Stimulated activated CD8-positive, alpha-beta memory T cell treated with anti-CD3 and anti-CD28 coated beads, Interleukin-4, amount 100 ng/mL, for 1 hour (primary cell): Measurements from ENCODE around the gene AMDHD2.
A peak's percentile ranks its signal among the peaks of the same experiment; 100 is the strongest.
"Not testable (repeated sequence)": the region's sequence is repeated elsewhere in the genome, so short reads cannot be mapped to it uniquely, and the experiment has no call there.

Source experiments
- DNase-seq, 2 donors: peaks; one replicate each; pipeline ENCODE4 v3.0.0-alpha.2; 2020; ENCODE audit warnings: low read depth in 2 of 2, low spot score in 1 of 2

AMDHD2 gene

GRCh38 chr16:2520097-2520783 is at the start of gene AMDHD2:
Gene AMDHD2 (plus strand): TSS chr16:2520371. CDS start chr16:2520459, 88 bp downstream.
- peak; percentile 71 to 77 for DNase-seq

DNA sequence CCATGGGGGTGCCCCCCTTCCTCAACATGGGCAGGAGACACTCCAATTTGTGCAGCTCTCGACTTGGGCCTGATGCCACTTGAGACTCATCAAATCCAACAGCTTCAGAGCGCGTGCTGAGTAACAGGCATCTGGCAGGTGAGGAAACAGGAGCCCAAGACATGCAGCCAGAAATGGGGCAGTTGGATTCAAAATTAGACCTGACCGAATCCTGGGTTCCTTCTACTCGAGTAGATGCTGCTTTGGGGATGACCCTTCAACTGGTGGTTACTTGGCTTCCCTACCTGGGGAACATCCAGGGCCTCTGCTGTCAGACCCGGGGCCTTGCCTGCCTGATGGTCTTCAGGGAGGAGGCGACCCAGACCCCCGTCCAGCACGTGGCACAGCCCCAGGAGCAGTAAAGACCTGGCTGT is 49.6 kb upstream of the AMDHD2 start:
- no peak for DNase-seq

DNA sequence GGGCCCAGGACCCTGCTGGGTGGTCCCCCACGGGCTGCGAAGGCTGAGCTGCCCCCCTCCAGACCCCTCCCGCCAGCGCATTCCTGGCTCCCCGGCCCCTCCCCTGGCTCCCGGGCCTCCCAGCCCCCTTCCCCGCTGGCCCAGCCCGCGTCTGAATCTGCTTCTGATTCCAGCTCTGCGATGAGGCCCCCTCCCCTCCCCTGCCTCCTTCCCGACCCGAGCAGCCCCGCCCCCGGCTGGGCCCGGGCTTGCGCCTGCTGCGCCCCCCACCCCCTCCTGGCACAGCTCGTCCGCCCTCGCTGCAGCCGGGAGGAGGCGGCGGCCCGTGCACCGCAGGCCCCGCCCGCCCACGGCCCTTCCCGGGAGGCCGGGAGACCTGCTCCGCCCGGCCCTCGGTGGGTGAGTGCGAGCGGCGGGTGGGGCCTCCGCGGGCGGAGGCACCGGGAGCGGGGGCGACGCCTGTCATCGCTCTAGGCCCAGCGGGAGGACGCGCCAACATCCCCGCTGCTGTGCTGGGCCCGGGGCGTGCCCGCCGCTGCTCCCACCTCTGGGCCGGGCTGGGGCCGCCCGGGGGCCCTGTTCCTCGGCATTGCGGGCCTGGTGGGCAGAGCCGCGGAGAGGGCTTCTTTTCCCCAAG is 49.0 kb upstream of the AMDHD2 start, which contains the start of gene NTN3:
Gene NTN3, plus strand, starts transcription at position 282 of the 637 bp plus-strand sequence. CDS start 405 bp downstream, outside the sequence.
- DNase-seq: no peak

DNA sequence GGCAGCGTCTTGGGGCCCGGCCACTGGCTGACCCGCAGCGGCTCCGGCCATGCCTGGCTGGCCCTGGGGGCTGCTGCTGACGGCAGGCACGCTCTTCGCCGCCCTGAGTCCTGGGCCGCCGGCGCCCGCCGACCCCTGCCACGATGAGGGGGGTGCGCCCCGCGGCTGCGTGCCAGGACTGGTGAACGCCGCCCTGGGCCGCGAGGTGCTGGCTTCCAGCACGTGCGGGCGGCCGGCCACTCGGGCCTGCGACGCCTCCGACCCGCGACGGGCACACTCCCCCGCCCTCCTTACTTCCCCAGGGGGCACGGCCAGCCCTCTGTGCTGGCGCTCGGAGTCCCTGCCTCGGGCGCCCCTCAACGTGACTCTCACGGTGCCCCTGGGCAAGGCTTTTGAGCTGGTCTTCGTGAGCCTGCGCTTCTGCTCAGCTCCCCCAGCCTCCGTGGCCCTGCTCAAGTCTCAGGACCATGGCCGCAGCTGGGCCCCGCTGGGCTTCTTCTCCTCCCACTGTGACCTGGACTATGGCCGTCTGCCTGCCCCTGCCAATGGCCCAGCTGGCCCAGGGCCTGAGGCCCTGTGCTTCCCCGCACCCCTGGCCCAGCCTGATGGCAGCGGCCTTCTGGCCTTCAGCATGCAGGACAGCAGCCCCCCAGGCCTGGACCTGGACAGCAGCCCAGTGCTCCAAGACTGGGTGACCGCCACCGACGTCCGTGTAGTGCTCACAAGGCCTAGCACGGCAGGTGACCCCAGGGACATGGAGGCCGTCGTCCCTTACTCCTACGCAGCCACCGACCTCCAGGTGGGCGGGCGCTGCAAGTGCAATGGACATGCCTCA is 48.3 kb upstream of the AMDHD2 start:
- DNase-seq: no peak

GRCh38 chr16:2472488-2472864 is 47.7 kb upstream of the AMDHD2 start:
- DNase-seq: no peak

DNA sequence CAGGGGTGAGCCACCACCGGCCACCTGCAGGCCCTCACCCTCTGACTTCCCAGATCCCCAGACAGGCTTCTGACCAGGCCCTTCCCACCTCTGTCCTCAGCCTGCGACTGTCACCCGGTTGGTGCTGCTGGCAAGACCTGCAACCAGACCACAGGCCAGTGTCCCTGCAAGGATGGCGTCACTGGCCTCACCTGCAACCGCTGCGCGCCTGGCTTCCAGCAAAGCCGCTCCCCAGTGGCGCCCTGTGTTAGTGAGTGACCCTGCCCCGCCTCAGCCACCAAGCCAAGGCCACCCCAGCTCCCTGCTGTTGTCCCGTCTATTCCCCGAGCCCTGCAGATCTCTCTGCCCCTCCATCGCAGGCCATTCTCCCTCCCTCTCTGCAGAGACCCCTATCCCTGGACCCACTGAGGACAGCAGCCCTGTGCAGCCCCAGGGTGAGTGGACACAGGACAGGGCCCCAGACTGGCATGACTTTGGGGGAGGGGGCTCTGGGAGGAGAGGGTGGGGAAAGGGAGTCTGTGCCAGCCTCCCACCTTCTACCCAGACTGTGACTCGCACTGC is 47.2 kb upstream of the AMDHD2 start:
- DNase-seq: no peak

DNA sequence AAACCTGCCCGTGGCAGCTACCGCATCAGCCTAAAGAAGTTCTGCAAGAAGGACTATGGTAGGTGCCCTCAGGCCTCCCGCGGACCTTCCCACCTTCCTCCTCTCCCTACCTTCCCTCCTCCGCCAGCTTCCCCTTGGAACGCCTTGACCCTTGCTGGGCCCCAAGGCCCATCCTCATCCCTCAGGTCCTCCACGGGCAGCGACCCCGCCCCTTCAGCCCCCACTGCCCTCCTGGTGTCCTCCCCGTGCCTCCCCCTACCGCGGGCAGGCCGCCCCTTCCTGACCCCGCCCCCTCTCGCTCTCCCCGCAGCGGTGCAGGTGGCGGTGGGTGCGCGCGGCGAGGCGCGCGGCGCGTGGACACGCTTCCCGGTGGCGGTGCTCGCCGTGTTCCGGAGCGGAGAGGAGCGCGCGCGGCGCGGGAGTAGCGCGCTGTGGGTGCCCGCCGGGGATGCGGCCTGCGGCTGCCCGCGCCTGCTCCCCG is 46.7 kb upstream of the AMDHD2 start:
- no peak for DNase-seq

DNA sequence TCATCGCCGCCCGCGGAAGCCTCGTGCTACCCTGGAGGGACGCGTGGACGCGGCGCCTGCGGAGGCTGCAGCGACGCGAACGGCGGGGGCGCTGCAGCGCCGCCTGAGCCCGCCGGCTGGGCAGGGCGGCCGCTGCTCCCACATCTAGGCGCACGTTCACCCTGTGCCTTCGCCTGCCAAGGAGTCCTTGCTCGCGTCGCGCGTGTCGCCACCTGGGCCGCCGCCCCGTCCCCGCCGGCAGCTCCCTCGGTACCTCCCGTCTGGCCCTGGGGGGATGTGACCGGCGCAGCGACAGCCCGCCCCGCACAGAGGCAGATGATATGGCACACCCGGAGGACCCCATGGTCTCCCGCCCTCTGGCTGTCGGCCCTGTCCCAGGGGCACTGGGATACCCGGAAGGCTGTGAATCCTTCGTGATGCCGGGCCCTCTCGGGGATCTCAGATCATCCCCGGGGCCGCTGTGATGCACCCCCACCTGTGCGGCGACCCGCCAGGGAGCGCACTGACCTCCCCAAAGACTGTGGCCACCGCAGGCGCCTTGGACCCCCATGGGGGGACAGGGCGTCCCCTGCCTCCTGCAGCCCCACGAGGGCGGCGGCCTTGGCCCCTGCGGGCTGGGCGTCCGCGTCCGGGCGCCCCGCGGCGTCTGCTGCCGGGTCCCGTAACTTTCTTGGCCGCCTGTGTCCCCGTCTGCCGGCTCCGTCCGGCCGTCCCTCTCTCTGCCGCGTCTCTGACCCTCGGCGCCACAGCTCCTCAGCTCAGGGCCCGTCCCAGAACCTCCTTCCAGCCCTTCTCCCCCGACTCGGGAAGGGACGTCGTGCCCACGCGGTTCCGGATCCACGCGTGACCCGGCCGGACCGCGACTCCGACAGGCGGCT is 45.9 kb upstream of the AMDHD2 start:
- DNase-seq: peak in 1 of 2 donors; percentile 36

- peak; percentile 47 to 74 for DNase-seq
These were observed 45.2 kb upstream of the AMDHD2 start, which contains the start of gene TBC1D24 for GRCh38 chr16:2474877-2475412. Gene TBC1D24 (plus strand): TSS chr16:2475127. CDS start chr16:2496149, 21,022 bp downstream.

DNA sequence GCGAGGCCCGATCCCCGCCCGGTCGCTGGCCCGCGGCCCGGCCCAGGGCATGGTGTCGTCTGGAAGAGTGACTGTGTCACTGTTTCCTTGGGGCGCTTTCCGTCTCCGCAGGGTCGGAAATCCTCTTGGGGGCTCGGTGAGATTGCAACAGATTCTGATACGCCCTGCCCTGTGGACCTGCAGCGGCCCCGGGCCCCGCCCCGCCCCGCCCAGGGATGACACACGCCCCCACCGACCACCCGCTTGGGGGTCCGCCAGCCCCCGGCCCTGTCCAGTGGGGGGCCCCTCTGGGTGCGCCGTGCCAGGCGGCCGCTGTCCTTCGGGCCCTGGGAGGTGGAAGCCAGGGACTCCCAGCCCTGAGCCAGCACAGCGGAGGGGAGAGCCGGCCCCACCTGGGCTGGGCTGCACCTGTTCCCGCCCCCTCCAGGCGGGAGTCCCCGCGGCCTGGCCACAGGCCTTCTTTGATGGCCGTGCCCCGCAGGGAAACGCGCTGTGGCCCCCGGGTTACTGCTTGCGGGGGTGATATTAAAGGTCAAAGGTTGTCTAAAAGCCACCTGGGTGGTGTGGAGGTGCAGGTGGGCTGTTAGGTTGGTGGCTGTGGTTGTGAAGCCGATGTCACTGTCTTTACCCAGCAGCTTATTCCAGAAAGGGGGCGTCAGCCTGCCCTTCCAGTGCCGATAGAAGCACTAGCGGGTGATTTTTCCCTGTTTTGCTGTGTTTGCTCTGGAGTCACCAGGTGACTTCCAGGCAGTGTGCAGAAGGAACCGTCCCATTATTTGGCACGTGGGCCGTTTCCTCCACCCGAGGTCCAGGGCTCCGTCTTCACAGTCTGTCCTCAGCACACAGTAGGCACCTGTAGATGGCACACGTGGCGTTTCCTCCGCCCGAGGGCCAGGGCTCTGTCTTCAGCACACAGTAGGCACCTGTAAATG is 44.5 kb upstream of the AMDHD2 start:
- DNase-seq: no peak

- no peak for DNase-seq
These were observed 43.8 kb upstream of the AMDHD2 start for GRCh38 chr16:2476345-2476720.

DNA sequence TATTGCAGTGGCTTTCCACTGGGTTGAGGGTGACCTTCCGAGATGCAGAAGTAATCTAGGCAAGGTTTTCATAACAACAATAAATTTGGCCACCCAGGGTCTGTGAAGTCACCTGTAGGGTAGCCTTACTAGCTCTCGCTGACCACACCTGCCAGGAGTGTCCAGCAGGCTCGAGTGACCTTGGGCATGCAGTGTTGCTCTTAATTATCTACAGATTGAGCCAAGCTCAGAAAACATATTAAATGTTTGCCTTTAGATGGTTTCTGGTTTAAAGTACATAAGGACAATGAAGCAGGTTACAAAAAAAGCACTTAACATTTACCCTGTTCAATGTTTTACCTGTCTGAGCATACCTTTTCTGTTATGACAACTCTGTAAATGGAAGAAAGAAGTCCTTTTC is 43.4 kb upstream of the AMDHD2 start:
- DNase-seq: no peak

- DNase-seq: no peak
These were observed 42.8 kb upstream of the AMDHD2 start for GRCh38 chr16:2477327-2477726.

DNA sequence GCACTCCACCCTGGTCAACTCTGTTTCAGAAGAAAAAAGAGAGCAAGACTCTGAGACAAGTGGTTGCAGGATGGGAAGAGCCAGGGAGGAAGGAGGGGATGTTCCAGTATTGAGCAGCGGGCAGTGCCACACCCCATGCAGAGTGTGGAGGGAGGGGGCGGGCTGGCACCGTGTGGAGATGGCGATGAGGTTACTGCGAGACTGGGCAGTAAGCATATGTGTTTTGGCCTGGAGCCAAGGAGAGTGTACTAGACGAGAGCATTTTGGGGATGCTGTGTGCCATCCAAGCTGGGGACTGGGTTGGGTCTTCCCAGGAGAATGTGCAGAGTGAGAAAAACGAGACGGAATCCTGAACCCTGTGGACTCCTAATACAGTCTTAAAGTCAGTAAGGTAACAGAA is 41.9 kb upstream of the AMDHD2 start:
- no peak for DNase-seq

DNA sequence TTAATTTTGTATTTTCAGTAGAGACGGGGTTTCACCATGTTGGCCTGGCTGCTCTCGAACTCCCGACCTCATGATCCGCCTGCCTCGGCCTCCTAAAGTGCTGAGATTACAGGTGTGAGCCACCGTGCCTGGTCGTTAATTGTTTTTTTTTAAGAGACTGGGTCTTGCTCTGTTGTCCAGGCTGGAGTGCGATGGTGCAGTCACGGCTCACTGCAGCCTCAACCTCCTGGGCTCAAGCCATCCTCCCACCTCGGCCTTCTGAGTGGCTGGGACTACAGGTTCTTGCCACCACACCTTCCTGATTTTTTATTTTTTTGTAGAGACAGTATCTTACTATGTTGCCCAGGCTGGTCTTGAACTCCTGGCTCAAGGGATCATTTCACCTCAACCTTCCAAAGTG is 40.2 kb upstream of the AMDHD2 start:
- not testable (repeated sequence) for DNase-seq

- no peak for DNase-seq
These were observed 39.2 kb upstream of the AMDHD2 start for GRCh38 chr16:2480948-2481347.

DNA sequence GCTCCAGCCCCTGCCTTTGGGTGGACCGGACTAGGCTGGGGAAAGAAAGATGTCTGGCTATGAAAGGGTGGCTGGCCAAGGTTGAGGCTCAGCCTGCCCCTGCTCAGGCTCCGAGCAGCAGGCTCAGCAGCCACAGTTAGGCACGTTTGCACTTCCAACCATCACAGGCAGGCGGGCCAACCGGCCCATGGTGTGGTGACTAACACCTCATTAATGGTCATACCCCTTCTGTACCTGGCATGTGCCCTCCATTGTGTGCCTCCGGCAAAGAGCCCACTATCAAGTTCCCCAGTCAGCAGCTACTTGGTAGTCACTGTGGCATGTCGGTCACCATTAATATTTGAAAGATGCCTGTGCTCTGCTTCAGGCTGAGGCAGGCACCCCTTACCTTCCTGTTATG is 38.5 kb upstream of the AMDHD2 start:
- no peak for DNase-seq

DNA sequence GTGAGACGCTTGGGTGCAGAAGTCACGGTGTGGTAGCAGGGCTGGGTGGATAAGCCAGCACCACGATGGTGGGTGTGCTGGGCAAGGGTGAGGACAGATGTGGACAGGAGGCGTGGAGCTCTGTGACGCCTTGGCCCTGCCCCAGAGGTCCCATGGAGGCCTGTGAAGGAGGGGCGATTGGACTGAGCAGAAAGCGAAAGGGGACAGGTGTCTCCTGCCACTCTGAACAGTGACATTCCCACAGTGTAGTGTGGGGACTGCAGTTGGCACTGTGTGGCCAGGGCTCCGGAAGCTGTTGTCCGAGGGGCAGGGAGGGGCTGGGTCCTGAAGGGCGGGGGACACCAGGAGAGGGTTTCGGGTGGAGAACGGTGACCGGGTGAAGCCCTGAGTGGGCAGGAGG is 37.9 kb upstream of the AMDHD2 start:
- DNase-seq: no peak
